H1 (cell line): Measurements from ENCODE around the gene SLC66A1. TPM values are rescaled to one million over a fixed set of nuclear protein-coding genes. Genes with fewer than 3 reads are reported as not detected.

Experiments used
- CTCF ChIA-PET: fragments of 300-600 bp; sonication (Branson Sonifier 250); formaldehyde crosslinking; loops from one replicate; lab custom pipeline; 2021; ENCODE audit not compliant: partially characterized antibody; lab: Charles Lee
- POLR2A ChIA-PET: fragments of 300-600 bp; sonication (Branson Sonifier 250); formaldehyde crosslinking; loops from one replicate; lab custom pipeline; 2021; ENCODE audit warnings: inconsistent platforms; ENCODE audit not compliant: partially characterized antibody; lab: Charles Lee
- DNase-seq, 2 experiments: peaks; one replicate each; pipeline versions ENCODE4 v3.0.0 to v3.0.0-alpha.2; 2010 to 2022; ENCODE audit warnings: low spot score in 2 of 2, low read depth in 1 of 2, mixed read lengths in 1 of 2
- FAIRE-seq: peaks from 2 replicates; lab custom pipeline; 2011; peaks lifted over from hg19 to GRCh38; lab: Jason Lieb, UNC
- H2AFZ ChIP-seq: 2 replicates; pipeline ENCODE4 v1.8.1; 2012; ENCODE audit warnings: low read length, inconsistent platforms
- H2AK5ac ChIP-seq: 2 replicates; pipeline ENCODE4 v1.6.1; 2013; ENCODE audit warnings: low read depth, low read length
- H2BK120ac ChIP-seq: replicated peaks from 2 replicates; pipeline ENCODE3; 2013; ENCODE audit warnings: low read depth, low read length, inconsistent platforms
- H2BK12ac ChIP-seq: 2 replicates; pipeline ENCODE4 v1.6.1; 2013; ENCODE audit warnings: low read depth, low read length
- H2BK15ac ChIP-seq: 2 replicates; pipeline ENCODE4 v1.6.1; 2013; ENCODE audit warnings: low read length
- H2BK20ac ChIP-seq: 2 replicates; pipeline ENCODE4 v1.6.1; 2013; ENCODE audit warnings: low read length
- H2BK5ac ChIP-seq: 2 replicates; pipeline ENCODE4 v1.6.1; 2013; ENCODE audit warnings: low read depth, low read length
- H3K14ac ChIP-seq: 2 replicates; pipeline ENCODE4 v1.6.1; 2013; ENCODE audit warnings: inconsistent platforms; ENCODE audit not compliant: insufficient read length
- H3K18ac ChIP-seq: 2 replicates; pipeline ENCODE4 v1.6.1; 2013; ENCODE audit warnings: low read length; ENCODE audit errors: extremely low read depth
- H3K23ac ChIP-seq: 2 replicates; pipeline ENCODE4 v1.6.1; 2013; ENCODE audit warnings: inconsistent platforms; ENCODE audit not compliant: insufficient read length
- H3K23me2 ChIP-seq: 2 replicates; pipeline ENCODE4 v1.6.1; 2013; ENCODE audit warnings: low read depth, low read length
- H3K27ac ChIP-seq: 2 replicates; pipeline ENCODE4 v1.6.1; 2011; ENCODE audit warnings: low read depth, low read length, inconsistent platforms
- H3K27me3 ChIP-seq, 4 experiments: replicated peaks in 1 of 4; 1 replicate in 1 of 4; 2 replicates in 3 of 4; pipeline versions ENCODE4 v1.6.1 to v1.8.1; 2011 to 2013; ENCODE audit warnings: low read length in 3 of 4, mild to moderate bottlenecking in 3 of 4, inconsistent platforms in 2 of 4, mixed read lengths in 2 of 4, moderate library complexity in 1 of 4; ENCODE audit not compliant: control insufficient read depth in 3 of 4, insufficient read depth in 3 of 4; ENCODE audit errors: extremely low read depth in 1 of 4
- H3K36me3 ChIP-seq, 4 experiments: 2 replicates each; pipeline versions ENCODE4 v1.6.1 to v1.8.1; 2011 to 2013; ENCODE audit warnings: mild to moderate bottlenecking in 4 of 4, low read length in 3 of 4, moderate library complexity in 2 of 4, control low read depth in 1 of 4, inconsistent platforms in 1 of 4; ENCODE audit not compliant: insufficient read depth in 4 of 4, control insufficient read depth in 2 of 4
- H3K4ac ChIP-seq: replicated peaks from 2 replicates; pipeline ENCODE3; 2013; ENCODE audit warnings: low read length, low read depth, mixed read lengths, inconsistent platforms; ENCODE audit not compliant: insufficient read length
- H3K4me1 ChIP-seq, 4 experiments: replicated peaks in 1 of 4; 1 replicate in 1 of 4; 2 replicates in 3 of 4; pipeline versions ENCODE4 v1.6.1 to v1.8.1; 2011 to 2013; ENCODE audit warnings: low read length in 3 of 4, inconsistent platforms in 2 of 4, mixed read lengths in 1 of 4; ENCODE audit not compliant: insufficient read depth in 4 of 4, control insufficient read depth in 3 of 4
- H3K4me2 ChIP-seq, 2 experiments: 2 replicates each; pipeline versions ENCODE4 v1.6.1 to v1.8.1; 2011 to 2013; ENCODE audit warnings: low read depth in 2 of 2, low read length in 2 of 2, control low read depth in 1 of 2, inconsistent platforms in 1 of 2, mild to moderate bottlenecking in 1 of 2; ENCODE audit not compliant: insufficient read depth in 1 of 2
- H3K4me3 ChIP-seq, 4 experiments: fragments of 200-600, 300-600 bp in 1 of 4; sonication (generic), shearing (Covaris generic), sonication (Bioruptor Twin) in 1 of 4; 2 replicates each; pipeline versions ENCODE4 v1.5.1 to v1.8.1; 2011 to 2016; ENCODE audit warnings: low read length in 4 of 4, low read depth in 3 of 4, control low read depth in 2 of 4, inconsistent platforms in 2 of 4, mild to moderate bottlenecking in 2 of 4, mixed read lengths in 1 of 4, moderate library complexity in 1 of 4; ENCODE audit not compliant: insufficient read depth in 2 of 4; ENCODE audit errors: extremely low read depth in 1 of 4
- H3K56ac ChIP-seq: replicated peaks from 2 replicates; pipeline ENCODE3; 2013; ENCODE audit warnings: low read depth, mild to moderate bottlenecking, mixed read lengths, low read length, inconsistent platforms; ENCODE audit not compliant: insufficient read length
- H3K79me1 ChIP-seq: 2 replicates; pipeline ENCODE4 v1.6.1; 2013; ENCODE audit warnings: low read depth, low read length, control low read depth
- H3K79me2 ChIP-seq, 2 experiments: 2 replicates each; pipeline versions ENCODE4 v1.6.1 to v1.8.1; 2012 to 2013; ENCODE audit warnings: low read length in 2 of 2, mild to moderate bottlenecking in 2 of 2, inconsistent platforms in 1 of 2; ENCODE audit not compliant: insufficient read depth in 2 of 2, control insufficient read depth in 1 of 2
- H3K9ac ChIP-seq, 4 experiments: replicated peaks in 1 of 4; 1 replicate in 1 of 4; 2 replicates in 3 of 4; pipeline versions ENCODE4 v1.6.1 to v1.8.1; 2011 to 2013; ENCODE audit warnings: low read depth in 3 of 4, low read length in 3 of 4, control low read depth in 2 of 4, mild to moderate bottlenecking in 2 of 4, moderate library complexity in 2 of 4, inconsistent platforms in 1 of 4; ENCODE audit errors: extremely low read depth in 1 of 4
- H3K9me3 ChIP-seq, 2 experiments: 2 replicates each; pipeline versions ENCODE4 v1.6.1 to v1.8.1; 2012 to 2013; ENCODE audit warnings: mild to moderate bottlenecking in 2 of 2, moderate library complexity in 2 of 2, control low read depth in 1 of 2, inconsistent platforms in 1 of 2, low read depth in 1 of 2, low read length in 1 of 2, mixed read lengths in 1 of 2; ENCODE audit not compliant: insufficient read depth in 2 of 2
- H4K20me1 ChIP-seq, 2 experiments: replicated peaks in 1 of 2; 2 replicates each; pipeline versions ENCODE3 to v1.8.1; 2011 to 2013; ENCODE audit warnings: inconsistent platforms in 2 of 2, low read length in 2 of 2, mild to moderate bottlenecking in 1 of 2; ENCODE audit not compliant: insufficient read depth in 2 of 2, control insufficient read depth in 1 of 2
- H4K5ac ChIP-seq: 2 replicates; pipeline ENCODE4 v1.6.1; 2013; ENCODE audit warnings: low read length, low read depth, mixed read lengths, inconsistent platforms; ENCODE audit not compliant: insufficient read length
- H4K8ac ChIP-seq: 2 replicates; pipeline ENCODE4 v1.8.0; 2013; ENCODE audit warnings: mild to moderate bottlenecking, moderate library complexity, low read length, inconsistent platforms; ENCODE audit not compliant: insufficient read depth; ENCODE audit errors: extremely low read depth
- H4K91ac ChIP-seq: replicated peaks from 2 replicates; pipeline ENCODE3; 2013; ENCODE audit warnings: low read length, mixed read lengths, inconsistent platforms; ENCODE audit not compliant: insufficient read length
- BCL11A ChIP-seq, 2 experiments: IDR thresholded peaks; one replicate each; pipeline ENCODE4 v1.6.1; 2011; ENCODE audit warnings: low read depth in 2 of 2, low read length in 2 of 2, mild to moderate bottlenecking in 2 of 2
- BRCA1 ChIP-seq: IDR thresholded peaks from 2 replicates; pipeline ENCODE4 v1.6.1; 2012; ENCODE audit warnings: low read depth, low read length, improper control_type of control experiment
- CTCF ChIP-seq, 3 experiments: IDR thresholded peaks; 1 replicate in 2 of 3; 2 replicates in 1 of 3; pipeline versions ENCODE4 v1.5.1 to v1.6.1; 2011; ENCODE audit warnings: low read length in 3 of 3, mild to moderate bottlenecking in 3 of 3, inconsistent platforms in 2 of 3, low read depth in 1 of 3, moderate library complexity in 1 of 3; ENCODE audit not compliant: insufficient read depth in 1 of 3; ENCODE audit errors: control extremely low read depth in 1 of 3
- EGR1 ChIP-seq: IDR thresholded peaks from 2 replicates; pipeline ENCODE4 v1.6.1; 2011; ENCODE audit warnings: low read depth, low read length, borderline replicate concordance
- JUN ChIP-seq: IDR thresholded peaks from 2 replicates; pipeline ENCODE4 v1.6.1; 2011; ENCODE audit warnings: low read depth, mild to moderate bottlenecking, improper control_type of control experiment, low read length
- KDM5A ChIP-seq: fragments of 200-600 bp; IDR thresholded peaks from 2 replicates; pipeline ENCODE4 v1.7.1; 2012; ENCODE audit warnings: mild to moderate bottlenecking, low read length, inconsistent platforms, mixed read lengths
- POLR2AphosphoS5 ChIP-seq: IDR thresholded peaks from 2 replicates; pipeline ENCODE4 v1.6.1; 2011; ENCODE audit warnings: low read depth, low read length
- POU5F1 ChIP-seq: IDR thresholded peaks from 2 replicates; pipeline ENCODE4 v1.6.1; 2011; ENCODE audit warnings: low read depth, mild to moderate bottlenecking, low read length, moderate library complexity
- SAP30 ChIP-seq: fragments of 300-600 bp; sonication (generic); IDR thresholded peaks from 2 replicates; pipeline ENCODE4 v1.7.1; 2012; ENCODE audit warnings: low read length, moderate library complexity, mild to moderate bottlenecking, inconsistent platforms; ENCODE audit not compliant: insufficient read depth, insufficient replicate concordance
- SRF ChIP-seq: IDR thresholded peaks from 2 replicates; pipeline ENCODE4 v1.6.1; 2011; ENCODE audit warnings: mild to moderate bottlenecking, low read depth, low read length, moderate library complexity
- SUZ12 ChIP-seq: fragments of 200-600 bp; sonication (generic); IDR thresholded peaks from 2 replicates; pipeline ENCODE4 v1.6.1; 2012; ENCODE audit warnings: mild to moderate bottlenecking, inconsistent platforms, low read length, moderate library complexity, mixed read lengths
- TEAD4 ChIP-seq: IDR thresholded peaks from 2 replicates; pipeline ENCODE4 v1.6.1; 2012; ENCODE audit warnings: low read depth, low read length, inconsistent platforms, mixed read lengths
- WGBS, 2 experiments: shearing (Covaris generic) in 1 of 2; methylation state at CpG; one replicate each; pipeline versions ENCODE4 v1.1.6 to v1.1.7; 2013 to 2015; ENCODE audit warnings: low lambda C conversion rate in 2 of 2, mixed read lengths in 2 of 2, inconsistent platforms in 1 of 2, low coverage in 1 of 2, missing lambda C conversion rate in 1 of 2; ENCODE audit not compliant: insufficient replicate concordance in 2 of 2, insufficient coverage in 1 of 2, insufficient read length in 1 of 2; ENCODE audit errors: extremely low coverage in 1 of 2, missing lambda C conversion rate in 1 of 2; 5-methylcytosine and 5-hydroxymethylcytosine counted together
- polyA plus RNA-seq, 7 experiments: library from polyadenylated mRNA; depleted of rRNA in 3 of 7; stranded (reverse) in 5 of 7; unstranded in 2 of 7; fragments of >200 nt in 5 of 7; fragments of 200-250 nt in 2 of 7; gene quantifications; 1 replicate in 5 of 7; 2 replicates in 1 of 7; 4 replicates in 1 of 7; pipeline versions ENCODE4 v1.2.1 to v1.2.3, GENCODE V29; 2011 to 2013; ENCODE audit warnings: missing spikeins in 2 of 7, mixed read lengths in 2 of 7
- total RNA-seq: library from RNA; stranded (reverse); fragmentation: NEBNext Ultra II Directional; extraction: Animal tissue kit (Norgen Biotek cat#: 25700); gene quantifications from 2 replicates; pipeline ENCODE4 v1.2.1, GENCODE V29; 2021

The SLC66A1 gene
- total and polyA plus RNA-seq, 2 of the 8 experiments (the other 6 are each of a cell fraction or from before 2014, with no cell fraction given) = 16.8 to 27.9 TPM

DNA sequence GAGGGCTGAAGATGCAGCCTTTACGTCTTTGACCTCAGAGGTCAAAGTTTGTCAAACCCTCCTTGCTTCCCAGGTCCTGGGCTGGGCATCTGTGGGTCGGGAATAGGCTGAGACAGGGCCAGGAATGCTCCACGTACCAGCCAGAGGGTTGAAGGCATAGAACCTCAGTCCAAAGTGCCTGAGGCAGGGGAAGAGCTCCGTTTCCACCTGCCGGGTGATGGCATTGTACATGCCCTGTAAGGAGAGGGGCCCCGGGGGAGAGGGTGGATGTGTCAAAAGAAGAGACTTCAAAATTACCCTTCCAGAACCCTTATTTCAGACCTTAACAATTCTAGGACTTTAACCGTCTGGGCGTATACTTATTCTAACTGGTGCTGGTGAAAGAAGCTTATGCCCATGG lies 27.2 kb upstream of the SLC66A1 start:
- H4K91ac ChIP-seq = no peak overlapping the region
- no peak overlapping the region for H2BK120ac ChIP-seq
- 87% methylated on average over 8 of the region's 8 CpGs; no CpG with 5 or more reads in 1 of the 2 experiments for WGBS, 2 experiments
- no peak overlapping the region for H2BK12ac ChIP-seq
- DNase-seq (no peak), FAIRE-seq (no peak)
- no peak overlapping the region for H3K9ac ChIP-seq
- POLR2A ChIA-PET = interaction anchor here (1.1 kb wide), 2 partner anchors 26 to 34 kb away, joined by 3 to 4 read pairs; partner anchors contain the start of gene EMC1
- no peak overlapping the region for H4K8ac ChIP-seq
- H3K27ac ChIP-seq = no peak overlapping the region
- no peaks in the 10 kb centered on the region for H3K4me1 ChIP-seq
- H3K27me3 ChIP-seq = peaks cover 8 to 24% (median 20%) of the 10 kb centered on the region in 4 experiments
- no peak overlapping the region for H4K5ac ChIP-seq
- H3K4me3 ChIP-seq = no peak overlapping the region
- CTCF ChIA-PET = interaction anchor here (0.7 to 0.9 kb wide), 2 partner anchors 313 to 378 kb away, joined by 3 read pairs; no protein-coding TSS in a partner anchor
- H2AK5ac ChIP-seq = no peak overlapping the region
- H3K4me2 ChIP-seq = no peak overlapping the region
- H2BK15ac ChIP-seq = no peak overlapping the region
- no peak overlapping the region for H2BK20ac ChIP-seq
- no peak overlapping the region for H2BK5ac ChIP-seq
- no peak overlapping the region for H3K14ac ChIP-seq
- no peaks in the 10 kb centered on the region for H3K36me3 ChIP-seq
- H3K23me2 ChIP-seq = peaks cover 4% of the 10 kb centered on the region
- no peaks in the 10 kb centered on the region for H3K9me3 ChIP-seq
- H3K79me2 ChIP-seq = no peaks in the 10 kb centered on the region
- H4K20me1 ChIP-seq = peaks cover 0 to 2% of the 10 kb centered on the region in 2 experiments
- H3K79me1 ChIP-seq = no peaks in the 10 kb centered on the region
- no peak overlapping the region for H2AFZ ChIP-seq
- H3K4ac ChIP-seq = no peak overlapping the region
- H3K18ac ChIP-seq = no peak overlapping the region
- H3K23ac ChIP-seq = no peak overlapping the region
- no peak overlapping the region for H3K56ac ChIP-seq
- TF ChIP-seq BCL11A (IDR thresholded peaks at IDR 0.05; ENCODE audit: low read depth in 2 of 2, low read length in 2 of 2) (no peak), CTCF (IDR thresholded peaks at IDR 0.05; ENCODE audit: control extremely low read depth in 1 of 3, insufficient read depth in 1 of 3, low read depth in 1 of 3, low read length in 3 of 3) (no peak), JUN (no peak), SUZ12 (no peak), POLR2AphosphoS5 (no peak), POU5F1 (no peak), KDM5A (no peak), EGR1 (no peak), SRF (no peak), TEAD4 (no peak), SAP30 (no peak), BRCA1 (no peak)
